HEK293 (cell line): Measurements from ENCODE around the gene FLNA.

ENCODE experiments used
- CTCF ChIA-PET: fragments of 350-600 bp; formaldehyde crosslinking; extraction: SDS; loops from one replicate; lab custom pipeline; 2021; ENCODE audit warnings: antibody characterized with exemption; lab: Yijun Ruan, JAX
- POLR2A ChIA-PET: fragments of 300-600 bp; formaldehyde crosslinking; extraction: SDS; loops from one replicate; lab custom pipeline; 2020; ENCODE audit warnings: antibody characterized with exemption, inconsistent platforms; lab: Yijun Ruan, JAX
- H3K27ac ChIP-seq: fragments of 200-500 bp; sonication (Bioruptor generic); 2 replicates; pipeline ENCODE4 v1.5.1; 2014; ENCODE audit warnings: low read depth, low read length, control low read depth, inconsistent platforms; ENCODE audit errors: extremely low read depth
- H3K36me3 ChIP-seq, 2 experiments: fragments of 200-500 bp in 1 of 2; sonication (Bioruptor generic) in 1 of 2; 1 replicate in 1 of 2; 2 replicates in 1 of 2; pipeline ENCODE4 v1.5.1; 2014 to 2017; ENCODE audit warnings: inconsistent platforms in 2 of 2, low read length in 2 of 2; ENCODE audit not compliant: control insufficient read depth in 2 of 2, insufficient read depth in 1 of 2
- H3K4me1 ChIP-seq: fragments of 200-500 bp; sonication (Bioruptor generic); 2 replicates; pipeline ENCODE4 v1.5.1; 2014; ENCODE audit warnings: mild to moderate bottlenecking, low read length, inconsistent platforms; ENCODE audit not compliant: control insufficient read depth, insufficient read depth
- H3K4me3 ChIP-seq: 2 replicates; pipeline ENCODE4 v1.5.1; 2011; ENCODE audit warnings: low read depth, mild to moderate bottlenecking, control low read depth, low read length, moderate library complexity
- H3K9me3 ChIP-seq: fragments of 200-500 bp; sonication (Bioruptor generic); 2 replicates; pipeline ENCODE4 v1.5.1; 2014; ENCODE audit warnings: low read depth, low read length, inconsistent platforms; ENCODE audit not compliant: control insufficient read depth, insufficient read depth
- CTCF ChIP-seq: fragments of 450-650 bp; formaldehyde crosslinking; IDR thresholded peaks from 2 replicates; pipeline ENCODE4 v1.5.1; 2016; ENCODE audit warnings: missing biosample characterization, missing genetic modification characterization
- HOXC10 ChIP-seq: sonication (generic); formaldehyde crosslinking; IDR thresholded peaks from 2 replicates; pipeline ENCODE4 v1.8.1; 2023; ENCODE audit warnings: mild to moderate bottlenecking, missing genetic modification reagents
- OSR2 ChIP-seq: fragments of 450-650 bp; formaldehyde crosslinking; IDR thresholded peaks from 2 replicates; pipeline ENCODE4 v1.5.1; 2016; ENCODE audit warnings: missing biosample characterization, missing genetic modification characterization
- PRDM1 ChIP-seq: fragments of 450-650 bp; formaldehyde crosslinking; IDR thresholded peaks from 2 replicates; pipeline ENCODE4; 2016; ENCODE audit warnings: missing biosample characterization, missing genetic modification characterization
- REPIN1 ChIP-seq: fragments of 450-650 bp; formaldehyde crosslinking; IDR thresholded peaks from 2 replicates; pipeline ENCODE4 v1.5.1; 2017; ENCODE audit warnings: missing biosample characterization, missing genetic modification characterization, low read depth
- SCRT2 ChIP-seq: fragments of 450-650 bp; formaldehyde crosslinking; IDR thresholded peaks from 2 replicates; pipeline ENCODE4 v1.5.1; 2016; ENCODE audit warnings: missing biosample characterization, missing genetic modification characterization
- ZBTB20 ChIP-seq: fragments of 450-650 bp; formaldehyde crosslinking; IDR thresholded peaks from 2 replicates; pipeline ENCODE4 v1.5.1; 2016; ENCODE audit warnings: missing biosample characterization, missing genetic modification characterization
- ZNF133 ChIP-seq: fragments of 450-650 bp; formaldehyde crosslinking; IDR thresholded peaks from 2 replicates; pipeline ENCODE4 v1.5.1; 2016; ENCODE audit warnings: missing biosample characterization, missing genetic modification characterization
- ZNF223 ChIP-seq: fragments of 450-650 bp; formaldehyde crosslinking; IDR thresholded peaks from 2 replicates; pipeline ENCODE4 v1.5.1; 2016; ENCODE audit warnings: missing biosample characterization, missing genetic modification characterization
- ZNF26 ChIP-seq: fragments of 450-650 bp; formaldehyde crosslinking; IDR thresholded peaks from 2 replicates; pipeline ENCODE4 v1.5.1; 2016; ENCODE audit warnings: missing biosample characterization, missing genetic modification characterization
- ZNF350 ChIP-seq: fragments of 450-650 bp; formaldehyde crosslinking; IDR thresholded peaks from 2 replicates; pipeline ENCODE4 v1.5.0; 2017; ENCODE audit warnings: missing biosample characterization, mild to moderate bottlenecking, missing genetic modification characterization
- ZNF354C ChIP-seq: fragments of 450-650 bp; formaldehyde crosslinking; IDR thresholded peaks from 2 replicates; pipeline ENCODE4 v1.5.1; 2016; ENCODE audit warnings: missing biosample characterization, missing genetic modification characterization, low read depth, borderline replicate concordance
- ZNF37A ChIP-seq: fragments of 450-650 bp; IDR thresholded peaks from 2 replicates; pipeline ENCODE4 v1.5.1; 2018; ENCODE audit warnings: missing biosample characterization, missing genetic modification characterization
- ZNF416 ChIP-seq: fragments of 450-650 bp; formaldehyde crosslinking; IDR thresholded peaks from 2 replicates; pipeline ENCODE4 v1.5.1; 2016; ENCODE audit warnings: missing biosample characterization, missing genetic modification characterization
- ZNF426 ChIP-seq: fragments of 450-650 bp; formaldehyde crosslinking; IDR thresholded peaks from 2 replicates; pipeline ENCODE4 v1.5.1; 2017; ENCODE audit warnings: missing biosample characterization, missing genetic modification characterization, mild to moderate bottlenecking, inconsistent platforms, moderate library complexity
- ZNF600 ChIP-seq: fragments of 450-650 bp; formaldehyde crosslinking; IDR thresholded peaks from 2 replicates; pipeline ENCODE4 v1.5.1; 2016; ENCODE audit warnings: missing biosample characterization, missing genetic modification characterization
- ZNF623 ChIP-seq: fragments of 450-650 bp; formaldehyde crosslinking; IDR thresholded peaks from 2 replicates; pipeline ENCODE4 v1.5.1; 2016; ENCODE audit warnings: missing biosample characterization, missing genetic modification characterization
- ZNF629 ChIP-seq: fragments of 450-650 bp; formaldehyde crosslinking; IDR thresholded peaks from 2 replicates; pipeline ENCODE4 v1.5.1; 2017; ENCODE audit warnings: missing biosample characterization, missing genetic modification characterization
- ZNF692 ChIP-seq: fragments of 450-650 bp; formaldehyde crosslinking; IDR thresholded peaks from 2 replicates; pipeline ENCODE4 v1.5.1; 2016; ENCODE audit warnings: missing biosample characterization, missing genetic modification characterization
- ZXDB ChIP-seq: fragments of 450-650 bp; formaldehyde crosslinking; IDR thresholded peaks from 2 replicates; pipeline ENCODE4 v1.5.1; 2016; ENCODE audit warnings: missing biosample characterization, missing genetic modification characterization
- TF ChIP-seq, protein P1 (sequence below): fragments of 450-650 bp; formaldehyde crosslinking; IDR thresholded peaks from 2 replicates; pipeline ENCODE4 v1.5.1; 2017; ENCODE audit warnings: missing biosample characterization, missing genetic modification characterization

The FLNA gene

GRCh38 chrX:154320406-154320805, 54.0 kb downstream of the FLNA start:
- Histone ChIP-seq H3K9me3 (no peaks in the 10 kb centered on the region), H3K4me1 (peaks cover 13% of the 10 kb centered on the region), H3K4me3 (no peak overlapping the region), H3K36me3 (no peaks in the 10 kb centered on the region), H3K27ac (no peak overlapping the region)
- TF ChIP-seq CTCF (tag by site-specific recombination) (no peak), OSR2 (tag by site-specific recombination) (no peak), ZNF426 (no peak), ZNF600 (no peak), ZNF416 (tag by site-specific recombination) (no peak), ZNF354C (no peak), ZBTB20 (tag by site-specific recombination) (no peak), ZNF133 (tag by site-specific recombination) (no peak), ZNF223 (tag by site-specific recombination) (no peak), ZNF26 (tag by site-specific recombination) (no peak), ZNF623 (no peak), HOXC10 (CRISPR knock-in tag) (no peak)
- POLR2A ChIA-PET: interaction anchor here (0.6 kb wide), 1 partner anchor 212 kb away, joined by 3 read pairs; no protein-coding TSS in a partner anchor
- CTCF ChIA-PET: interaction anchor here (0.9 kb wide), 1 partner anchor 12 kb away, joined by 3 read pairs; no protein-coding TSS in a partner anchor

DNA sequence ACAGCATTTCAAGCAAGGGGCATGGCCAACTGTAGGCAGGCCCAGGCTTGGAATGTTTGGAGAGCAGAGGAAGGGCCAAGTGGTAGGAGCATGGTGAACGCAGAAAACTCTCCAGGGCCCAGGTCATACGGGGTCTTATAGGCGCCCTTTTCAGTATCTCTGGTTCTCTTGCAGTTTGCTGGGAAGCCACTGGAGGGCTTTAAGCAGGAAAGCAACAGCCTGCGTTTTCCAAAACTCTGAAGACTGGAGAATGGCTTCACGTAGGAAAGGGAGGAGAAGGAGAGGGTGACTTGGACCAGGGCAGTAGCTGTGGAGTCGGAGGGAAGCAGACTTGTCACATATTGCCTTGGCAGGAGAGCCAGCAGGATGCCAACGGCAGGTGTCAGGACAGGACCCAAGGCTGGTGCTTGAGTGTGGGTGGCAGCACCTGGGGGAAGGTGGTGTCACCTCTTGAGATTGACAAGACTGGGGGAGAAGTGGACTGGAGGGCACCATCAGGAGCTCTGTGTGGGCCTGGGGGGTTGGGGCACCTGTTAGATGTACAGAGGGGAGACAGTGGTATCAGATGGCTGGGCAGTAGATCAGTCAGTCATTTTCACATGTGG, 56.9 kb downstream of the FLNA start:
- ChIA-PET POLR2A (interaction anchor here (0.6 kb wide), 1 partner anchor 52 kb away, joined by 3 read pairs; no protein-coding TSS in a partner anchor), CTCF (interaction anchor here (0.6 to 2.8 kb wide), 13 partner anchors 9 to 1391 kb away, joined by 3 to 21 read pairs (median 4); no protein-coding TSS in a partner anchor)
- no peaks in the 10 kb centered on the region for H3K4me1 ChIP-seq
- no peaks in the 10 kb centered on the region for H3K9me3 ChIP-seq
- no peaks in the 10 kb centered on the region for H3K36me3 ChIP-seq
- H3K27ac ChIP-seq: no peak overlapping the region
- H3K4me3 ChIP-seq: no peak overlapping the region
- TF ChIP-seq PRDM1: 0 out of 2 replicates have a peak, but pooled peaks have one; percentile 19
- TF ChIP-seq, protein P1, sequence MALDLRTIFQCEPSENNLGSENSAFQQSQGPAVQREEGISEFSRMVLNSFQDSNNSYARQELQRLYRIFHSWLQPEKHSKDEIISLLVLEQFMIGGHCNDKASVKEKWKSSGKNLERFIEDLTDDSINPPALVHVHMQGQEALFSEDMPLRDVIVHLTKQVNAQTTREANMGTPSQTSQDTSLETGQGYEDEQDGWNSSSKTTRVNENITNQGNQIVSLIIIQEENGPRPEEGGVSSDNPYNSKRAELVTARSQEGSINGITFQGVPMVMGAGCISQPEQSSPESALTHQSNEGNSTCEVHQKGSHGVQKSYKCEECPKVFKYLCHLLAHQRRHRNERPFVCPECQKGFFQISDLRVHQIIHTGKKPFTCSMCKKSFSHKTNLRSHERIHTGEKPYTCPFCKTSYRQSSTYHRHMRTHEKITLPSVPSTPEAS (tag by site-specific recombination): no peak
- TF ChIP-seq SCRT2: peak; percentile 69
- TF ChIP-seq CTCF (tag by site-specific recombination): peak; percentile 65

- Histone ChIP-seq H3K4me3 (no peak overlapping the region), H3K4me1 (no peaks in the 10 kb centered on the region), H3K27ac (no peak overlapping the region), H3K9me3 (no peaks in the 10 kb centered on the region), H3K36me3 (no peaks in the 10 kb centered on the region)
- ChIA-PET CTCF (interaction anchor here (0.6 to 1.2 kb wide), 7 partner anchors 9 to 420 kb away, joined by 3 to 5 read pairs (median 3); no protein-coding TSS in a partner anchor), POLR2A (no interaction called here)
- TF ChIP-seq ZNF692 (tag by site-specific recombination): no peak
- TF ChIP-seq ZNF350 (tag by site-specific recombination): no peak
- TF ChIP-seq ZNF629: no peak
- no peak for TF ChIP-seq ZNF354C
- TF ChIP-seq ZXDB (tag by site-specific recombination): no peak
- TF ChIP-seq ZNF37A: no peak
- TF ChIP-seq PRDM1: no peak
- TF ChIP-seq REPIN1 (tag by site-specific recombination): no peak
- no peak for TF ChIP-seq ZNF426
- no peak for TF ChIP-seq OSR2 (tag by site-specific recombination)
These were observed 59.0 kb downstream of the FLNA start for GRCh38 chrX:154315416-154315815.
